ENCODE results near the gene AP3D1. TPM values are rescaled to one million over a fixed set of nuclear protein-coding genes. Genes with fewer than 3 reads are reported as not detected.
A peak's percentile ranks its signal among the peaks of the same experiment; 100 is the strongest.

The AP3D1 gene
- total and polyA plus RNA-seq, 9 of the 15 experiments (the other 6 are each of a cell fraction or from before 2014, with no cell fraction given), result 1.2 to 86.1 (median 35.9) TPM

- TF ChIP-seq FOXO4 (CRISPR knock-in tag; IDR thresholded peaks at IDR 0.05) (no peak), IRF2 (CRISPR knock-in tag; IDR thresholded peaks at IDR 0.05) (no peak)
Observed at GRCh38 chr19:2126879-2127518, 24.4 kb downstream of the AP3D1 start (continued).

- BruUV-seq (replicated peaks), result no TSS peak
- H2AFZ ChIP-seq (ENCODE audit: low read depth, low read length), result no peak overlapping the region
- no peaks in the 10 kb centered on the region for H3K9me3 ChIP-seq (replicated peaks; ENCODE audit: control insufficient read depth, insufficient read depth, low read depth, low read length)
- H3K4me1 ChIP-seq (replicated peaks in 1 of 2; ENCODE audit: control insufficient read depth in 2 of 2, insufficient read depth in 2 of 2, low read length in 2 of 2), result peaks cover 0 to 26% of the 10 kb centered on the region in 2 experiments; a peak in 1 of 5 replicates
- H3K9ac ChIP-seq (ENCODE audit: insufficient read depth in 1 of 2, low read depth in 2 of 2, low read length in 2 of 2), result no peak overlapping the region; a peak in 1 of 4 replicates
- ATAC-seq (peak; percentile 41; the same call in 2 of the 3 replicates), FAIRE-seq (no peak), DNase-seq (ENCODE audit: extremely low read depth in 1 of 4, low spot score in 3 of 4) (peak in 3 of 4 experiments; percentile 17 to 54 (median 37))
- no peaks in the 10 kb centered on the region for H3K9me1 ChIP-seq (ENCODE audit: control insufficient read depth, insufficient read depth, low read length)
- intact Hi-C loops (cut with micrococcal nuclease) (no loop called here), in situ Hi-C loops (cut with MboI) (no loop called here)
- no peak overlapping the region for H3K27ac ChIP-seq (ENCODE audit: extremely low read depth, low read depth, low read length)
- POLR2A ChIA-PET, result interaction anchor here (0.6 to 1.4 kb wide), 4 partner anchors 8 to 185 kb away, joined by 3 to 5 read pairs (median 4); no protein-coding TSS in a partner anchor
- H3K27me3 ChIP-seq (ENCODE audit: control insufficient read depth in 2 of 2, insufficient read depth in 2 of 2, low read length in 2 of 2), result no peaks in the 10 kb centered on the region; a peak in 1 of 5 replicates
- 87% methylated on average over 23 of the region's 25 CpGs for WGBS (ENCODE audit: insufficient coverage, low coverage, missing lambda C conversion rate)
- H3K79me2 ChIP-seq (ENCODE audit: control insufficient read depth, insufficient read depth, low read length), result no peaks in the 10 kb centered on the region
- CTCF ChIA-PET (ENCODE audit: low intra/inter-chr PET ratio), result no interaction called here
- no peak overlapping the region for H3K4me2 ChIP-seq (ENCODE audit: insufficient read depth, low read length)
- H4K20me1 ChIP-seq (replicated peaks; ENCODE audit: control insufficient read depth, insufficient read depth, low read length), result peaks cover 4% of the 10 kb centered on the region; the same call in 1 of the 2 replicates
- H3K36me3 ChIP-seq (ENCODE audit: control insufficient read depth, insufficient read depth, low read length), result peaks cover 87% of the 10 kb centered on the region; the same call in 2 of the 3 replicates
- no peak overlapping the region for H3K4me3 ChIP-seq
- TF ChIP-seq ZNF740 (CRISPR knock-in tag; IDR thresholded peaks at IDR 0.05), result 0 out of 2 replicates have a peak, but pooled peaks have one; percentile 34
- TF ChIP-seq ZNF740 (tag; IDR thresholded peaks at IDR 0.05), result no peak
- peak; percentile 79 for TF ChIP-seq MIER1 (IDR thresholded peaks at IDR 0.05; ENCODE audit: low read depth)
- TF ChIP-seq ZNF277 (CRISPR knock-in tag; IDR thresholded peaks at IDR 0.05; ENCODE audit: borderline replicate concordance), result no peak
- peak; percentile 62 for TF ChIP-seq POLR2G (IDR thresholded peaks at IDR 0.05; ENCODE audit: low read depth, low read length)
- TF ChIP-seq RBM22 (IDR thresholded peaks at IDR 0.05; ENCODE audit: low read depth, low read length, poor library complexity, severe bottlenecking), result peak; percentile 54
- TF ChIP-seq ZNF263 (CRISPR knock-in tag; IDR thresholded peaks at IDR 0.05; ENCODE audit: borderline replicate concordance), result peak; percentile 54; the same call in 1 of the 2 replicates
- TF ChIP-seq EHMT2 (IDR thresholded peaks at IDR 0.05), result peak; percentile 85
Observed at GRCh38 chr19:2123682-2124387, 27.5 kb downstream of the AP3D1 start.
